Parathyroid adenoma (tissue), 2 donors: Measurements from ENCODE around the gene MOGAT2.
"Not testable (repeated sequence)": the region's sequence is repeated elsewhere in the genome, so short reads cannot be mapped to it uniquely, and the experiment has no call there.

ENCODE experiments used
- H2AFZ ChIP-seq: fragments of 300-600 bp; sonication (generic); one replicate; pipeline ENCODE4 v1.7.0; 2017; ENCODE audit warnings: antibody characterized with exemption, mild to moderate bottlenecking
- H3K27ac ChIP-seq: fragments of 300-600 bp; sonication (generic); one replicate; pipeline ENCODE4 v1.7.0; 2017
- H3K27me3 ChIP-seq: fragments of 300-600 bp; sonication (generic); one replicate; pipeline ENCODE4 v1.7.0; 2017; ENCODE audit warnings: low read length; ENCODE audit not compliant: control insufficient read depth, insufficient read depth
- H3K36me3 ChIP-seq: fragments of 300-600 bp; sonication (generic); one replicate; pipeline ENCODE4 v1.7.0; 2017; ENCODE audit warnings: low read length; ENCODE audit not compliant: control insufficient read depth, insufficient read depth
- H3K4me1 ChIP-seq: fragments of 300-600 bp; sonication (generic); one replicate; pipeline ENCODE4 v1.7.0; 2017; ENCODE audit warnings: control low read depth
- H3K4me2 ChIP-seq: fragments of 300-600 bp; sonication (generic); one replicate; pipeline ENCODE4 v1.7.0; 2017; ENCODE audit warnings: low read length
- H3K4me3 ChIP-seq: fragments of 300-600 bp; sonication (generic); one replicate; pipeline ENCODE4 v1.7.0; 2017; ENCODE audit warnings: low read depth, low read length
- H3K79me2 ChIP-seq: fragments of 300-600 bp; sonication (generic); one replicate; pipeline ENCODE4 v1.7.0; 2017; ENCODE audit warnings: control low read depth
- H3K9ac ChIP-seq: fragments of 300-600 bp; sonication (generic); one replicate; pipeline ENCODE4 v1.7.0; 2017; ENCODE audit warnings: mild to moderate bottlenecking
- H3K9me3 ChIP-seq: fragments of 300-600 bp; sonication (generic); one replicate; pipeline ENCODE4 v1.7.0; 2017; ENCODE audit warnings: low read length; ENCODE audit not compliant: control insufficient read depth
- TF ChIP-seq, protein P1 (sequence below): fragments of 300-600 bp; sonication (generic); IDR thresholded peaks from one replicate; pipeline ENCODE4 v1.7.0; 2017; ENCODE audit warnings: antibody characterized with exemption, mild to moderate bottlenecking
- donor health status: primary hyperparathyroidism.

The MOGAT2 gene

DNA sequence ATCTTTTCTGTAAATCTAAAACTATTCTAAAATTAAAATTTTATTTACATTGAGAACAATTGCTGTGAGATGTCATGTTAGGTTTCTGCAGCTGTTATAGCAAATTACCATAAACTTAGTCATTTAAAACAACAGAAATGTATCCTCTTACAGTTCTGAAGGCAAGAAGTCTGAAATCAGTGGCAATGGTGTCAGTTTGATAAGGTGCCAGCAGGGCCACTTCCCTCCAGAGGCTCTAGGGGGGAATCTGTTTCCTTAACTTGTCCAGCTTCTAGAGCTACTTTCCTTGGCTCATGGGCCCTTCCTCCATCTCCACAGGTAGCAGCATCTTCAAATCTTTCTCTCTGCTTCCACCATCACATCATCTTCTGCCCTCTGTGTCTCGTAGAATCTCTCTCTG is 23.0 kb downstream of the MOGAT2 start:
- Histone ChIP-seq H3K9me3 (no peaks in the 10 kb centered on the region), H3K4me1 (no peaks in the 10 kb centered on the region), H3K27me3 (no peaks in the 10 kb centered on the region), H3K4me2 (no peak overlapping the region), H3K27ac (no peak overlapping the region), H3K9ac (no peak overlapping the region), H3K36me3 (no peaks in the 10 kb centered on the region), H3K79me2 (no peaks in the 10 kb centered on the region), H3K4me3 (no peak overlapping the region), H2AFZ (no peak overlapping the region)
- TF ChIP-seq, protein P1, sequence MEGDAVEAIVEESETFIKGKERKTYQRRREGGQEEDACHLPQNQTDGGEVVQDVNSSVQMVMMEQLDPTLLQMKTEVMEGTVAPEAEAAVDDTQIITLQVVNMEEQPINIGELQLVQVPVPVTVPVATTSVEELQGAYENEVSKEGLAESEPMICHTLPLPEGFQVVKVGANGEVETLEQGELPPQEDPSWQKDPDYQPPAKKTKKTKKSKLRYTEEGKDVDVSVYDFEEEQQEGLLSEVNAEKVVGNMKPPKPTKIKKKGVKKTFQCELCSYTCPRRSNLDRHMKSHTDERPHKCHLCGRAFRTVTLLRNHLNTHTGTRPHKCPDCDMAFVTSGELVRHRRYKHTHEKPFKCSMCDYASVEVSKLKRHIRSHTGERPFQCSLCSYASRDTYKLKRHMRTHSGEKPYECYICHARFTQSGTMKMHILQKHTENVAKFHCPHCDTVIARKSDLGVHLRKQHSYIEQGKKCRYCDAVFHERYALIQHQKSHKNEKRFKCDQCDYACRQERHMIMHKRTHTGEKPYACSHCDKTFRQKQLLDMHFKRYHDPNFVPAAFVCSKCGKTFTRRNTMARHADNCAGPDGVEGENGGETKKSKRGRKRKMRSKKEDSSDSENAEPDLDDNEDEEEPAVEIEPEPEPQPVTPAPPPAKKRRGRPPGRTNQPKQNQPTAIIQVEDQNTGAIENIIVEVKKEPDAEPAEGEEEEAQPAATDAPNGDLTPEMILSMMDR: no peak

DNA sequence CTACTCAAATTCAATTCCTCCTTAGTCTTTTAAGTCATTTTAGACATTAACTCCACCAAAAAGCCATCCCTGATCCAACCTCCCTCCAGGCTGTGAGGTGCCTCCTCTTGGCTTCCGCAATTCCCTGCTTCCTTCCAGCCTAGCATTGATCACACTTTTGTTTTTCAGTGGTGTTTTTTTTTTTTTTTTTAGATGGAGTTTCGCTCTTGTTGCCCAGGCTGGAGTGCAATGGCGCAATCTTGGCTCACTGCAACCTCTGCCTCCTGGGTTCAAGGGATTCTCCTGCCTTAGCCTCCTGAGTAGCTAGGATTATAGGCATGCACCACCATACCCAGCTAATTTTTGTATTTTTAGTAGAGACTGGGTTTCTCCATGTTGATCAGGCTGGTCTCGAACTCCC is 25.5 kb downstream of the MOGAT2 start:
- H3K79me2 ChIP-seq, H3K9me3 ChIP-seq, H3K9ac ChIP-seq, H3K27ac ChIP-seq, H3K4me3 ChIP-seq, H3K4me1 ChIP-seq, H3K4me2 ChIP-seq, H2AFZ ChIP-seq, H3K36me3 ChIP-seq, H3K27me3 ChIP-seq: not testable (repeated sequence)

DNA sequence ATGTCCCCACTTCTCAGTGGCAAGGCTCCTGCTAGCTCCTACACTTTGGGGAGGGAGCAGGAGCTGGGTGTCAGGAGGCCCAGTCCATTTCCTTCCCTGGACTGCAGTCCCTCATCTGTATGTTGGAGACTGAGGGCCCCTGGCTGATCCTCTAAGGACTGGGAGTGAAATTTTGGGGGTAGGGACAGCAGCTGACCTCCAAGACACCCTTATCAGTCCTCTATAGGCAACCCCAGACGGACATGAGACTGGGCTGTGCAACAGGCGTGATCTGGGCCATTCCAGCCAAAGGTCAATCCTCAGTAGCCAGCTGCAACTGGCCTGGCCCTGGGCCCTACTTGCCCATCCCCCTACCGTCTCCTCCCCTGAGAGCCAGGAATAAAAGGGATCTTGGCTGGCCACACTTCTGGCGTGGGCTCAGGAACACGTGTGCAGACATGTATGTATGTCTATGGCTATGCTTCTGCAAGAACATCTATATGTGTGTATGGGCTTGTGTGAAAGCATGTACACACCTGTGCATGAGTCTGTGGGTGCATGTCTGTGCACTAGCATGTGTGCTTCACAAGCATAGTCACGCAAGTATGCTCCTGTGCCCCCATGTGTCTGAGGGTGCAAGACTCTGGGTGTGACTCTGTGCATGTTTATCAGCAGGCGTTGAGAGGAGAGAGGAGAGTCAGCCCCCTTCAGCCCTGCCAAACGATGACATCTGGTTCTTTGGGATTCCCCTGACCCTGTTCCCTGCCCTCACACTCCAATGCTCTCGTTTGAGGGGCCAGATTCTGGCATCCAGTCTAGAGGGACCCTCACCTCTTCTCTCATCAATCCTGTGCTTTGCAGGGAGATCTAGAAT is 26.3 kb downstream of the MOGAT2 start:
- Histone ChIP-seq H3K4me1 (no peaks in the 10 kb centered on the region), H3K27me3 (no peaks in the 10 kb centered on the region), H3K79me2 (no peaks in the 10 kb centered on the region), H3K9ac (no peak overlapping the region), H2AFZ (no peak overlapping the region), H3K36me3 (no peaks in the 10 kb centered on the region), H3K9me3 (no peaks in the 10 kb centered on the region), H3K4me3 (no peak overlapping the region), H3K4me2 (no peak overlapping the region), H3K27ac (no peak overlapping the region)
- TF ChIP-seq, protein P1: no peak

DNA sequence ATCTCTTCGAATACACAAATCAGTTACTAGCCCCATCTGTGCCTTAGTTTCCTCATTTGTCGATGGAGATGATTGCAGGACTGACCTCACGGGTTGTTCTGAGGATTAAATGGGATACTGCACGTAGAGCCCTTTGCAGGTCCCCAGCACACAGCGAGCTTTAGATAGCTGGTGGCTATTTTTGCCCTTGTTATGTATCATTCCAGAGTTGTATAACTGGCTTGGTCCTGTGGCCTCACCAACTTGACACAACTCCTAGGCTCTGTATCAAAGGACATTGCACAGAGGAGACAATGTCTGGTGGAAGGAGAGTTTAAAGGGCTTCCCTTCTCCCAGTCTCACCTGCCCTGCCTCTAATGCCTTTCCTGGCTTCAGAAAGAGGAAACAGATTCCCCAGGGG is 28.2 kb downstream of the MOGAT2 start:
- Histone ChIP-seq H3K27me3 (no peaks in the 10 kb centered on the region), H3K79me2 (no peaks in the 10 kb centered on the region), H3K9ac (no peak overlapping the region), H3K9me3 (no peaks in the 10 kb centered on the region), H2AFZ (no peak overlapping the region), H3K4me1 (no peaks in the 10 kb centered on the region), H3K4me3 (no peak overlapping the region), H3K27ac (no peak overlapping the region), H3K36me3 (no peaks in the 10 kb centered on the region), H3K4me2 (no peak overlapping the region)
- TF ChIP-seq, protein P1: no peak

DNA sequence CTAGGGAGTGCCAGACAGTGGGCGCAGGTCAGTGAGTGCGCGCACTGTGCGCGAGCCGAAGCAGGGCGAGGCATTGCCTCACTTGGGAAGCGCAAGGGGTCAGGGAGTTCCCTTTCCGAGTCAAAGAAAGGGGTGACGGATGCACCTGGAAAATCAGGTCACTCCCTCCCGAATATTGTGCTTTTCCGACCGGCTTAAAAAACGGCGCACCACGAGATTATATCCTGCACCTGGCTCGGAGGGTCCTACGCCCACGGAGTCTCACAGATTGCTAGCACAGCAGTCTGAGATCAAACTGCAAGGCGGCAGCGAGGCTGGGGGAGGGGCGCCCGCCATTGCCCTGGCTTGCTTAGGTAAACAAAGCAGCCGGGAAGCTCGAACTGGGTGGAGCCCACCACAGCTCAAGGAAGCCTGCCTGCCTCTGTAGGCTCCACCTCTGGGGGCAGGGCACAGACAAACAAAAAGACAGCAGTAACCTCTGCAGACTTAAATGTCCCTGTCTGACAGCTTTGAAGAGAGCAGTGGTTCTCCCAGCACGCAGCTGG is 31.2 kb downstream of the MOGAT2 start:
- H2AFZ ChIP-seq, H3K79me2 ChIP-seq, H3K9me3 ChIP-seq, H3K4me3 ChIP-seq, H3K36me3 ChIP-seq, H3K27me3 ChIP-seq, H3K27ac ChIP-seq, H3K9ac ChIP-seq, H3K4me1 ChIP-seq, H3K4me2 ChIP-seq: not testable (repeated sequence)

DNA sequence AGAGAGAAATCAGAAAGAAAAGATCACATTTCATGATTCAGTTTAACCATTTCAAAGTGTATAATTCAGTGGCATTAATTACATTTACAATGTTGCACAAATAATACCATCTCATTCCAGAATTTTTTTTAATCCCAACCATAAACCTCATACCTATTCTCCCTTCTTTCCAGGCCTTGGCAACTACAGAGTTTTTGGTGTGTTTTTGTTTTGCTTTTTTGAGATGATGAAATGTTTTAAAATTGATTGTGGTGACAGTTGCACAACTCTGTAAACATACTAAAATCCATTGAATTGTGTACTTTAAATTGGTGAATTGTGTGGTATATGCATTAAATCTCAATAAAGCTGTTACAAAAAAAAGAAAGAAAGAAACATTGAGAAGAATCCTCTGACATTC is 37.3 kb downstream of the MOGAT2 start:
- H3K4me2 ChIP-seq, H3K27ac ChIP-seq: not testable (repeated sequence)

More for the DNA sequence above, 37.3 kb downstream of the MOGAT2 start:
- H3K27me3 ChIP-seq, H3K9ac ChIP-seq, H3K79me2 ChIP-seq, H3K36me3 ChIP-seq, H3K4me1 ChIP-seq, H3K9me3 ChIP-seq, H2AFZ ChIP-seq, H3K4me3 ChIP-seq: not testable (repeated sequence)
